ENCODE results near the gene KCNG2.

GRCh38 chr18:79766308-79766707 lies 31.4 kb upstream of the KCNG2 start:
- no peak for TF ChIP-seq POLR2AphosphoS5 (IDR thresholded peaks at IDR 0.05)
- TF ChIP-seq POLR2A (IDR thresholded peaks at IDR 0.05; ENCODE audit: low read depth): no peak
- TF ChIP-seq CTCF (IDR thresholded peaks at IDR 0.05): no peak
- no peak for TF ChIP-seq EP300 (IDR thresholded peaks at IDR 0.05)
